A549 treated with CpdA at 1 μM for 4 hours (cell line): ENCODE results near the gene VAT1L. TPM values are rescaled to one million over a fixed set of nuclear protein-coding genes. Genes with fewer than 3 reads are reported as not detected.

ENCODE experiments used
- total RNA-seq: library from RNA; stranded (reverse); fragments of 200-300 nt; extraction: Qiagen RNA extraction; gene quantifications from 5 replicates; pipeline ENCODE4 v1.2.3, GENCODE V29; 2022; ENCODE audit warnings: low read depth

VAT1L gene, protein sequence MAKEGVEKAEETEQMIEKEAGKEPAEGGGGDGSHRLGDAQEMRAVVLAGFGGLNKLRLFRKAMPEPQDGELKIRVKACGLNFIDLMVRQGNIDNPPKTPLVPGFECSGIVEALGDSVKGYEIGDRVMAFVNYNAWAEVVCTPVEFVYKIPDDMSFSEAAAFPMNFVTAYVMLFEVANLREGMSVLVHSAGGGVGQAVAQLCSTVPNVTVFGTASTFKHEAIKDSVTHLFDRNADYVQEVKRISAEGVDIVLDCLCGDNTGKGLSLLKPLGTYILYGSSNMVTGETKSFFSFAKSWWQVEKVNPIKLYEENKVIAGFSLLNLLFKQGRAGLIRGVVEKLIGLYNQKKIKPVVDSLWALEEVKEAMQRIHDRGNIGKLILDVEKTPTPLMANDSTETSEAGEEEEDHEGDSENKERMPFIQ
- 0.01 to 0.05 TPM in 2 of 5 replicates, not detected in the others for total RNA-seq

DNA sequence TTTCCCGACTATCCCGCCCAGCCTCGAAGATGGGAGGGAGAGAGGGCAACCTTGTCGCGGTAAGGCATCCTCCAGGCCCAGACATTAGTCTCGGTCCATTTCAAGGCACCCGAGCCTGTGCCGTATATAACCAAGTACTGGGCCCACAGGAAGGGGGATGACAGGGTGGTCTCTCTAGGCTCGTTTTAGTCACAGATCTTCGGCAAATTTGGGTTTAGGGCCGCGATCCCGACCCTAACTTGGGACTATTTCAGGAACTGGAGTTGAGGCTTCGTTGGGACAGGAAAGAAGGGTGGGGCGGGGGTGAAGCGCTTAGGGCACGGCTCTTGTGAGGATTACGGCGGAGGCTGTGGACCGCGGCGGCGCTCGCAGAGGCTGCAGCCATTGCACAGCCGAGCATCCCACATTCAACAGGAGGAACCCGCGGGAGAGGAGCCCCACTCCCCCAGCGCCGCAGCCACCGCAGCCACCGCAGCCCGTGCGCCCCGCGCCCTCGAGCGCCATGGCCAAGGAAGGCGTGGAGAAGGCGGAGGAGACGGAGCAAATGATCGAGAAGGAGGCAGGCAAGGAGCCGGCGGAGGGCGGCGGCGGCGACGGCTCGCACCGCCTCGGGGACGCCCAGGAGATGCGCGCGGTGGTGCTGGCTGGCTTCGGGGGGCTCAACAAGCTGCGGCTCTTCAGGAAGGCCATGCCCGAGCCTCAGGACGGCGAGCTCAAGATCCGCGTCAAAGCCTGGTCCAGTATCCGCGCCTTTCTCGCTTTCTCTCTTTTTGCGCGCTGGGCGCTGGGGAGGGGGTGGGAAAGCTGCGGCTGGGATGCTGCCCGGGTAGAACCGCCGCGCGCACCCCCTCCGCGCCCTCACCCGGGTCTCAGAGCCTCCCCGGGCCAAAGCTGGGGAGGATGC, at the start of gene VAT1L:
Gene VAT1L, plus strand, starts transcription at position 384 of the 904 bp plus-strand sequence. Its CDS starts 119 bp downstream, at position 503.

DNA sequence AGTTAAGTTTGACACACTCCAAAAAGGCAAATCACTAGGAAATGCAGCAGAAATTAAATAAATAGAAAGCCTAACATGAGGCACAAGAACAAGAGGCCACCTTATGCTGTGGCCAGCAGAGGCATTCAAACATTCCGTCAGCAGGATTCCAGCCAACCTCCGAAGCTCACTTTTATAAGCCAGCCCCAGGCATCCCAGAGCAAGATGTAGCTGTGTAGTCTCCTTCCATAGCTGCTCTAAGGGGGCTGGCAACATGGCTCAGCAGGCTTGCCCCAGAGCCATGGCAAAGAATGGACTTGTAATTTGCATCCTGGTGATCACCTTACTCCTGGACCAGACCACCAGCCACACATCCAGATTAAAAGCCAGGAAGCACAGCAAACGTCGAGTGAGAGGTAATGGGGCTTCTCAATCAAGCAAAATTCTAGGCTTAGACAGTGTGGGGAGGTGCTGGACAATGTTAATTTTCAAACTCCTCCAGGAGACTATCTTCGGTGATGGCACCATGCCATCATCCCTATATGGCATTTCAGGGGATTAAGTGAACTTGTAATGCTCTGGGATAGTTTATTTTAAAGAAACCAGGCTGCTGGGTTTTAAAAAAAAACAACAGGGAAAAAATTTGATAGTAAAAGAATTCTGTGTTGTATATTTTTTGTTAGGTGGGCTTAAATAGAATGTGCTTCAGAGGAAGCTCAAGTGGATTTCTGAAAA, 234.1 kb downstream of the VAT1L start, which contains the start of gene CLEC3A:
Gene CLEC3A, plus strand, starts transcription at position 202 of the 714 bp plus-strand sequence. Its CDS starts 79 bp downstream, at position 281.

Other genes starting within 250 kb of the VAT1L start
- 5.0 to 6.0 TPM (median 5.5 TPM) in 5 replicates for gene NUDT7, start 66.0 kb upstream of the VAT1L start, total RNA-seq
- gene CLEC3A, start 234.0 kb downstream of the VAT1L start, total RNA-seq = not detected in 5 replicates